ENCODE data around the gene CNKSR1. TPM values are rescaled to one million over a fixed set of nuclear protein-coding genes. Genes with fewer than 3 reads are reported as not detected.

Gene CNKSR1, protein sequence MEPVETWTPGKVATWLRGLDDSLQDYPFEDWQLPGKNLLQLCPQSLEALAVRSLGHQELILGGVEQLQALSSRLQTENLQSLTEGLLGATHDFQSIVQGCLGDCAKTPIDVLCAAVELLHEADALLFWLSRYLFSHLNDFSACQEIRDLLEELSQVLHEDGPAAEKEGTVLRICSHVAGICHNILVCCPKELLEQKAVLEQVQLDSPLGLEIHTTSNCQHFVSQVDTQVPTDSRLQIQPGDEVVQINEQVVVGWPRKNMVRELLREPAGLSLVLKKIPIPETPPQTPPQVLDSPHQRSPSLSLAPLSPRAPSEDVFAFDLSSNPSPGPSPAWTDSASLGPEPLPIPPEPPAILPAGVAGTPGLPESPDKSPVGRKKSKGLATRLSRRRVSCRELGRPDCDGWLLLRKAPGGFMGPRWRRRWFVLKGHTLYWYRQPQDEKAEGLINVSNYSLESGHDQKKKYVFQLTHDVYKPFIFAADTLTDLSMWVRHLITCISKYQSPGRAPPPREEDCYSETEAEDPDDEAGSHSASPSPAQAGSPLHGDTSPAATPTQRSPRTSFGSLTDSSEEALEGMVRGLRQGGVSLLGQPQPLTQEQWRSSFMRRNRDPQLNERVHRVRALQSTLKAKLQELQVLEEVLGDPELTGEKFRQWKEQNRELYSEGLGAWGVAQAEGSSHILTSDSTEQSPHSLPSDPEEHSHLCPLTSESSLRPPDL
- polyA plus RNA-seq (2013, experiment 1 of 2), result 8.5 TPM
- 8.5 TPM for polyA plus RNA-seq (2013, experiment 2 of 2)

- Histone ChIP-seq H2BK15ac (replicated peaks; ENCODE audit: low read depth) (no peak within 1 kb of the TSS), H3K27me3 (ENCODE audit: insufficient read depth, low read length, poor library complexity) (no peaks in the 10 kb centered on the region), H4K5ac (ENCODE audit: low read length) (no peak within 1 kb of the TSS), H3K4ac (ENCODE audit: low read depth, low read length) (peak within 1 kb of the TSS; percentile 66), H2BK5ac (ENCODE audit: low read length) (no peak within 1 kb of the TSS), H3K79me2 (ENCODE audit: control insufficient read depth, insufficient read depth, low read length) (no peaks in the 10 kb centered on the region), H3K18ac (ENCODE audit: low read length) (peak within 1 kb of the TSS; percentile 22), H3K4me3 (ENCODE audit: low read length) (peak within 1 kb of the TSS; percentile 34), H3K9ac (ENCODE audit: low read length) (peak within 1 kb of the TSS; percentile 59), H2BK120ac (ENCODE audit: low read depth, low read length) (no peak within 1 kb of the TSS), H3K27ac (ENCODE audit: low read depth, low read length) (no peak within 1 kb of the TSS), H4K8ac (ENCODE audit: low read depth, low read length) (no peak within 1 kb of the TSS), H3K56ac (ENCODE audit: low read length) (peak within 1 kb of the TSS; percentile 87), H2AK5ac (ENCODE audit: low read length) (no peak within 1 kb of the TSS), H3K36me3 (ENCODE audit: control insufficient read depth, insufficient read depth, low read length) (no peaks in the 10 kb centered on the region), H3K4me2 (ENCODE audit: low read length) (peak within 1 kb of the TSS; percentile 62), H3K4me1 (ENCODE audit: control insufficient read depth, low read depth, low read length) (no peaks in the 10 kb centered on the region), H3K23ac (ENCODE audit: low read length) (no peak within 1 kb of the TSS), H3K79me1 (ENCODE audit: low read length) (no peaks in the 10 kb centered on the region)
- DNase-seq, result peak; percentile 97
- WGBS (ENCODE audit: extremely low coverage, insufficient coverage, low lambda C conversion rate), result no CpG with 5 or more reads among the region's 21 CpGs
Measured at GRCh38 chr1:26177182-26177684, at the start of gene CNKSR1. CNKSR1 (plus strand) TSS chr1:26177491; CDS start chr1:26177548, 57 bp downstream.

- H2AK5ac ChIP-seq (ENCODE audit: low read length), result no peak overlapping the region
- H3K27me3 ChIP-seq (ENCODE audit: insufficient read depth, low read length, poor library complexity), result no peaks in the 10 kb centered on the region
- WGBS (ENCODE audit: extremely low coverage, insufficient coverage, low lambda C conversion rate), result no CpG with 5 or more reads among the region's 4 CpGs
- H3K79me1 ChIP-seq (ENCODE audit: low read length), result no peaks in the 10 kb centered on the region
- no peak overlapping the region for H2BK120ac ChIP-seq (ENCODE audit: low read depth, low read length)
- no peak overlapping the region for H3K4me2 ChIP-seq (ENCODE audit: low read length)
- no peak overlapping the region for H2BK15ac ChIP-seq (replicated peaks; ENCODE audit: low read depth)
- H3K18ac ChIP-seq (ENCODE audit: low read length), result no peak overlapping the region
- H3K9ac ChIP-seq (ENCODE audit: low read length), result no peak overlapping the region
- no peaks in the 10 kb centered on the region for H3K4me1 ChIP-seq (ENCODE audit: control insufficient read depth, low read depth, low read length)
- no peak overlapping the region for H3K23ac ChIP-seq (ENCODE audit: low read length)
- no peak overlapping the region for H4K8ac ChIP-seq (ENCODE audit: low read depth, low read length)
- H2BK5ac ChIP-seq (ENCODE audit: low read length), result no peak overlapping the region
- no peak overlapping the region for H3K56ac ChIP-seq (ENCODE audit: low read length)
- H4K5ac ChIP-seq (ENCODE audit: low read length), result no peak overlapping the region
- H3K36me3 ChIP-seq (ENCODE audit: control insufficient read depth, insufficient read depth, low read length), result no peaks in the 10 kb centered on the region
- no peaks in the 10 kb centered on the region for H3K79me2 ChIP-seq (ENCODE audit: control insufficient read depth, insufficient read depth, low read length)
- no peak overlapping the region for H3K4ac ChIP-seq (ENCODE audit: low read depth, low read length)
- H3K27ac ChIP-seq (ENCODE audit: low read depth, low read length), result no peak overlapping the region
- no peak overlapping the region for H3K4me3 ChIP-seq (ENCODE audit: low read length)
- DNase-seq, result no peak
Measured at GRCh38 chr1:26129778-26130177, 47.5 kb upstream of the CNKSR1 start.

DNA sequence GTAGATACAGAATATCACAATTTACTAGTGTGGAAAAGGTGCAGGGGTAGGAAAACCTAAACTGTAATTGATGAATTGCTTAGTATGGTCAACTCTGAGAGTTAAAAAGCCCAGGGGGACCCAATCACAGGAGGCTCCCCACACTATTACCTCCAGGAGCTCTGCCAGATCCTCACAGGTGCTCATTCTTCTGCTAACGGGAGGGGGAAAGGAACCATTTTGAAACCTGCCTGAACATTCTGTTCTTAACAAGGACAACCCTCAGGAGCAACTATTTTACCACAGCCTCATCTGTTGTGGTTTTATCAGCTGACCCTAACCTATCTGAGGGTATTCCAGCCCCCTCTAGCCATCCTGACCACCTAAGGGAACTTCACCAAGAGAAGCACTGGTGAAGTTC is 46.6 kb upstream of the CNKSR1 start:
- Histone ChIP-seq H3K27ac (ENCODE audit: low read depth, low read length) (no peak overlapping the region), H2BK15ac (replicated peaks; ENCODE audit: low read depth) (no peak overlapping the region), H4K5ac (ENCODE audit: low read length) (no peak overlapping the region), H3K9ac (ENCODE audit: low read length) (no peak overlapping the region), H3K18ac (ENCODE audit: low read length) (no peak overlapping the region), H3K23ac (ENCODE audit: low read length) (no peak overlapping the region), H2BK5ac (ENCODE audit: low read length) (no peak overlapping the region), H3K4me2 (ENCODE audit: low read length) (no peak overlapping the region), H3K27me3 (ENCODE audit: insufficient read depth, low read length, poor library complexity) (no peaks in the 10 kb centered on the region), H3K56ac (ENCODE audit: low read length) (no peak overlapping the region), H2BK120ac (ENCODE audit: low read depth, low read length) (no peak overlapping the region), H3K4ac (ENCODE audit: low read depth, low read length) (no peak overlapping the region), H3K79me1 (ENCODE audit: low read length) (no peaks in the 10 kb centered on the region), H3K4me1 (ENCODE audit: control insufficient read depth, low read depth, low read length) (no peaks in the 10 kb centered on the region), H2AK5ac (ENCODE audit: low read length) (no peak overlapping the region), H3K36me3 (ENCODE audit: control insufficient read depth, insufficient read depth, low read length) (no peaks in the 10 kb centered on the region), H4K8ac (ENCODE audit: low read depth, low read length) (no peak overlapping the region), H3K4me3 (ENCODE audit: low read length) (no peak overlapping the region), H3K79me2 (ENCODE audit: control insufficient read depth, insufficient read depth, low read length) (no peaks in the 10 kb centered on the region)
- no CpG with 5 or more reads among the region's 1 CpG for WGBS (ENCODE audit: extremely low coverage, insufficient coverage, low lambda C conversion rate)
- no peak for DNase-seq

DNA sequence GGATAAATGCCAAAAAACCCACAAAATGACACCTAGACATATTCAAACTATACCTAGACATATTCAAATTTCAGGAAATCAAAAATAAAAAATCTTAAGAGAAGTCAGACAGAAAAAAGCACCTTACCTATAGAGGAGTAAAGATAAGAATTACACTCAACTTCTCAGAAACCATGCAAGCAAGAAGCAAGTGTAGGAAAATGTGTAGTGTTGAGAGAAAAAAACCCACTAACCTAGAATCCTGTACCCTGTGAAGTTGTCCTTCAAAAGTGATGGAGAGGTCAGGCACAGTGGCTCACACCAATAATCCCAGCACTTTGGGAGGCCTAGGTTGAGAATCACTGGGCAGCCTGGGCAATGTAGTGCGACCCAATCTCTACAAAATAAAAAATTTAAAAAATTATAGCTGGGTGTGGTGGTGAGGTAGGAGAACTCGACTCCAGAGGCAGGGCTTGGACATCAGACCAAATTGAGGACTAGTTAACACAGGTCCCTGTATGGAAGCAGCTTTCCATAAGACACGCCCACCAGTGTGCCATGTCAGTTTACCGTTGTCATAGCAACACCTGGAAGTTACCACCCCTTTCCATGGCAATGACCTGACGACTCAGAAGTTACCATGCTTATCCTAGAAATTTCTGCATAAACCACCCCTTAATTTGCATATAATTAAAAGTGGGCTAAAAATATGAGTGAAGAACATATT is 45.0 kb upstream of the CNKSR1 start:
- H3K18ac ChIP-seq (ENCODE audit: low read length), result no peak overlapping the region
- no peak overlapping the region for H3K4ac ChIP-seq (ENCODE audit: low read depth, low read length)
- H3K79me1 ChIP-seq (ENCODE audit: low read length), result no peaks in the 10 kb centered on the region
- H3K23ac ChIP-seq (ENCODE audit: low read length), result no peak overlapping the region
- no peaks in the 10 kb centered on the region for H3K36me3 ChIP-seq (ENCODE audit: control insufficient read depth, insufficient read depth, low read length)
- H2BK120ac ChIP-seq (ENCODE audit: low read depth, low read length), result no peak overlapping the region
- H3K79me2 ChIP-seq (ENCODE audit: control insufficient read depth, insufficient read depth, low read length), result no peaks in the 10 kb centered on the region
- peak; percentile 81 for DNase-seq
- H2BK5ac ChIP-seq (ENCODE audit: low read length), result no peak overlapping the region
- H4K5ac ChIP-seq (ENCODE audit: low read length), result no peak overlapping the region
- no peak overlapping the region for H2BK15ac ChIP-seq (replicated peaks; ENCODE audit: low read depth)
- no peak overlapping the region for H4K8ac ChIP-seq (ENCODE audit: low read depth, low read length)
- H3K27me3 ChIP-seq (ENCODE audit: insufficient read depth, low read length, poor library complexity), result no peaks in the 10 kb centered on the region
- H3K27ac ChIP-seq (ENCODE audit: low read depth, low read length), result no peak overlapping the region
- no peak overlapping the region for H3K4me3 ChIP-seq (ENCODE audit: low read length)
- no peak overlapping the region for H3K4me2 ChIP-seq (ENCODE audit: low read length)
- H3K4me1 ChIP-seq (ENCODE audit: control insufficient read depth, low read depth, low read length), result no peaks in the 10 kb centered on the region
- no peak overlapping the region for H3K9ac ChIP-seq (ENCODE audit: low read length)
- no CpG with 5 or more reads among the region's 5 CpGs for WGBS (ENCODE audit: extremely low coverage, insufficient coverage, low lambda C conversion rate)
- no peak overlapping the region for H2AK5ac ChIP-seq (ENCODE audit: low read length)
- no peak overlapping the region for H3K56ac ChIP-seq (ENCODE audit: low read length)

- Histone ChIP-seq H2BK15ac (replicated peaks; ENCODE audit: low read depth) (no peak overlapping the region), H4K5ac (ENCODE audit: low read length) (no peak overlapping the region), H3K27ac (ENCODE audit: low read depth, low read length) (no peak overlapping the region), H3K4ac (ENCODE audit: low read depth, low read length) (no peak overlapping the region), H2BK5ac (ENCODE audit: low read length) (no peak overlapping the region), H2AK5ac (ENCODE audit: low read length) (no peak overlapping the region), H4K8ac (ENCODE audit: low read depth, low read length) (no peak overlapping the region), H3K56ac (ENCODE audit: low read length) (no peak overlapping the region), H3K4me1 (ENCODE audit: control insufficient read depth, low read depth, low read length) (no peaks in the 10 kb centered on the region), H3K18ac (ENCODE audit: low read length) (no peak overlapping the region), H2BK120ac (ENCODE audit: low read depth, low read length) (no peak overlapping the region), H3K79me1 (ENCODE audit: low read length) (no peaks in the 10 kb centered on the region), H3K36me3 (ENCODE audit: control insufficient read depth, insufficient read depth, low read length) (no peaks in the 10 kb centered on the region), H3K9ac (ENCODE audit: low read length) (no peak overlapping the region), H3K4me2 (ENCODE audit: low read length) (no peak overlapping the region), H3K27me3 (ENCODE audit: insufficient read depth, low read length, poor library complexity) (no peaks in the 10 kb centered on the region), H3K79me2 (ENCODE audit: control insufficient read depth, insufficient read depth, low read length) (no peaks in the 10 kb centered on the region), H3K23ac (ENCODE audit: low read length) (no peak overlapping the region), H3K4me3 (ENCODE audit: low read length) (no peak overlapping the region)
- no peak for DNase-seq
- no CpG with 5 or more reads among the region's 2 CpGs for WGBS (ENCODE audit: extremely low coverage, insufficient coverage, low lambda C conversion rate)
Measured at GRCh38 chr1:26132834-26133167, 44.5 kb upstream of the CNKSR1 start.
